MM.1S (cell line): ENCODE data around the gene DHX32.
"Not testable (repeated sequence)": the region's sequence is repeated elsewhere in the genome, so short reads cannot be mapped to it uniquely, and the experiment has no call there.

Experiments
- DNase-seq: peaks from one replicate; pipeline ENCODE4 v3.0.0-alpha.2; 2015
- H2AFZ ChIP-seq: fragments of 300-600 bp; sonication (generic); 2 replicates; pipeline ENCODE4 v1.6.0; 2016; ENCODE audit warnings: antibody characterized with exemption, low read length
- H3F3A ChIP-seq: fragments of 300-600 bp; sonication (generic); 2 replicates; pipeline ENCODE4 v1.6.1; 2016; ENCODE audit warnings: mild to moderate bottlenecking, antibody characterized with exemption, low read length, moderate library complexity, mixed read lengths; ENCODE audit not compliant: insufficient read depth
- H3K27ac ChIP-seq: fragments of 300-600 bp; sonication (generic); 2 replicates; pipeline ENCODE4 v1.5.1; 2016; ENCODE audit warnings: mild to moderate bottlenecking, low read length
- H3K27me3 ChIP-seq: fragments of 300-600 bp; sonication (generic); replicated peaks from 2 replicates; pipeline ENCODE4 v1.6.0; 2016; ENCODE audit warnings: low read length; ENCODE audit not compliant: insufficient read depth
- H3K36me3 ChIP-seq: fragments of 300-600 bp; sonication (generic); replicated peaks from 2 replicates; pipeline ENCODE4 v1.6.1; 2016; ENCODE audit warnings: mild to moderate bottlenecking, low read length, mixed read lengths; ENCODE audit not compliant: insufficient read depth
- H3K4me1 ChIP-seq: fragments of 300-600 bp; sonication (generic); 2 replicates; pipeline ENCODE4 v1.6.1; 2016; ENCODE audit warnings: low read length, mixed read lengths
- H3K4me2 ChIP-seq: fragments of 300-600 bp; sonication (generic); 2 replicates; pipeline ENCODE4 v1.6.0; 2016; ENCODE audit warnings: low read depth, low read length
- H3K4me3 ChIP-seq: fragments of 300-600 bp; sonication (generic); 2 replicates; pipeline ENCODE4 v1.5.1; 2016; ENCODE audit warnings: low read length, mixed read lengths
- H3K79me2 ChIP-seq: fragments of 300-600 bp; sonication (generic); 2 replicates; pipeline ENCODE4 v1.6.1; 2016; ENCODE audit warnings: mixed run types, low read length, mixed read lengths
- H3K9ac ChIP-seq: fragments of 300-600 bp; sonication (generic); 2 replicates; pipeline ENCODE4 v1.6.1; 2016; ENCODE audit warnings: low read length, mixed read lengths
- H3K9me2 ChIP-seq: fragments of 300-600 bp; sonication (generic); replicated peaks from 2 replicates; pipeline ENCODE4 v1.6.1; 2016; ENCODE audit warnings: mild to moderate bottlenecking, low read length, mixed read lengths; ENCODE audit not compliant: insufficient read depth
- H3K9me3 ChIP-seq: fragments of 300-600 bp; sonication (generic); replicated peaks from 2 replicates; pipeline ENCODE4 v1.6.1; 2016; ENCODE audit warnings: mild to moderate bottlenecking, low read length, mixed read lengths; ENCODE audit not compliant: insufficient read depth
- H4K20me1 ChIP-seq: fragments of 300-600 bp; sonication (generic); 2 replicates; pipeline ENCODE4 v1.6.1; 2016; ENCODE audit warnings: mild to moderate bottlenecking, low read length, moderate library complexity, mixed read lengths; ENCODE audit not compliant: insufficient read depth
- CTCF ChIP-seq: fragments of 300-600 bp; sonication (generic); IDR thresholded peaks from 2 replicates; pipeline ENCODE4 v1.5.1; 2016; ENCODE audit warnings: antibody characterized with exemption, low read length, mixed read lengths
- EZH2 ChIP-seq: fragments of 300-600 bp; sonication (generic); optimal IDR thresholded peaks from 2 replicates; pipeline ENCODE3; 2017; ENCODE audit warnings: low read depth, mild to moderate bottlenecking, antibody characterized with exemption, low read length, mixed read lengths
- EZH2phosphoT487 ChIP-seq: fragments of 300-600 bp; sonication (generic); IDR thresholded peaks from 2 replicates; pipeline ENCODE4 v1.6.1; 2018; ENCODE audit warnings: antibody characterized with exemption, low read length

Gene DHX32

DNA sequence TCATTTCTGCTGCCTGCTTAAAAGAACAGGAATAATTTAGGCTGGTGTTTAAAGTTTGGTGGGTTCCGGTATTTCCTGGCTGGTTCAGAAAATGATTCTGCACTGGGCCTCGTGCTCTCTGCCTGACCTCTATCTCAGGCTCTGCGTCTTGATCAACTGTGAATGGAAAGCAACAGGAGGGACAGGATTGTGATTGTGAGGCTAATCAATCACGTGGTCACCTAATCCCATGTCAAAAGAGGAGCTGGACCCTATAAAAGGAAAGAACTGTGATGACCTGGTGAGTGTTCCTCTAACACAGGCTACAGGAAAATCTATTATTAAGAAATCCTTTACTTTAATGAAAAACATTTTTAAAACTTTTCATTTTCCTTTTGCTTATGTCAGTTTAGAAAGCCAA is at the start of gene DHX32:
Gene DHX32, minus strand, starts transcription at position 101 of the 400 bp plus-strand sequence. CDS start 468 bp downstream, outside the sequence.
- DNase-seq, result no peak
- Histone ChIP-seq H3F3A (no peaks in the 10 kb centered on the region), H3K27ac (no peak within 1 kb of the TSS), H2AFZ (no peak within 1 kb of the TSS), H4K20me1 (no peaks in the 10 kb centered on the region), H3K27me3 (no peaks in the 10 kb centered on the region), H3K4me3 (no peak within 1 kb of the TSS), H3K4me1 (no peaks in the 10 kb centered on the region), H3K36me3 (no peaks in the 10 kb centered on the region), H3K9me2 (no peaks in the 10 kb centered on the region), H3K4me2 (no peak within 1 kb of the TSS), H3K9ac (no peak within 1 kb of the TSS), H3K9me3 (no peaks in the 10 kb centered on the region), H3K79me2 (no peaks in the 10 kb centered on the region)
- no peak for TF ChIP-seq CTCF
- TF ChIP-seq EZH2phosphoT487, result no peak
- TF ChIP-seq EZH2, result no peak

GRCh38 chr10:125929618-125930017 is 48.5 kb upstream of the DHX32 start:
- Histone ChIP-seq H3K9me2 (no peaks in the 10 kb centered on the region), H3K36me3 (no peaks in the 10 kb centered on the region), H2AFZ (no peak overlapping the region), H3K9ac (no peak overlapping the region), H3K4me2 (no peak overlapping the region), H3K4me3 (no peak overlapping the region), H3K79me2 (no peaks in the 10 kb centered on the region), H3K27ac (no peak overlapping the region), H4K20me1 (no peaks in the 10 kb centered on the region), H3K27me3 (no peaks in the 10 kb centered on the region), H3K9me3 (no peaks in the 10 kb centered on the region), H3K4me1 (no peaks in the 10 kb centered on the region), H3F3A (no peaks in the 10 kb centered on the region)
- TF ChIP-seq CTCF, result no peak
- no peak for TF ChIP-seq EZH2
- TF ChIP-seq EZH2phosphoT487, result no peak
- DNase-seq, result no peak

DNA sequence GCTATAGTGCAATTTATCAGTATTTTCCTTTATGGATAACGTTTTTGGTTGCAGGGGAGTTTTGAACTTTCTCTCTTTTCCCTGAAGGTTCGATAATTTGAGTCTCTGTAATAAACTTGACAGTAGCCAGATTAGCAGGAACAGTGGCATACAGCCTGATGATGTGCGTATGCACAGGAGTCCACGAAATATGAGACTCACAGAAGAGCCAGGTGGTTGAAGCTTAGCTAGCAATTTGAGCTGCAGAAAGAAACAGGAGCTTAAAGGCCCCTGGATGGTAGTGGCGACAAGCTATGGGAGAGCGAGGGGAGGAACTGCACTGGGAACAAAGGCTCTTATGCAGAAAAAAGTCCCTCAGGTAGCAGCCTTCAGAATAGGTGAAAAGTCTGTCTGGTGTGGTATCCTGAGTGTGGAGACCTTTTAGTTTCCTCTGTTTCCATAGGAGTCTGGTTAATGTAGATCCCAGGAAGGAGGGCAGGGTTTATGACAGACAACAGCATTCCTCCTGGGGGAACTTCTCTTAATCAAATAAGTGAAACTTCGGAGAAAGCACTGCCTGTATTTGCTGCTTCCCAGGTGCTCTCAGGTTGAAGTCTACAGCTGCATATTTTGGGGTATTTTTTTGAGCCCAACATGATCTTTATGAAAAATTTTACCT is 48.0 kb upstream of the DHX32 start:
- H2AFZ ChIP-seq, result no peak overlapping the region
- H3K79me2 ChIP-seq, result no peaks in the 10 kb centered on the region
- no peaks in the 10 kb centered on the region for H3K36me3 ChIP-seq
- H3K27ac ChIP-seq, result no peak overlapping the region
- no peaks in the 10 kb centered on the region for H3K9me3 ChIP-seq
- no peak for DNase-seq
- no peak overlapping the region for H3K4me3 ChIP-seq
- TF ChIP-seq EZH2, result no peak
- no peak for TF ChIP-seq CTCF
- TF ChIP-seq EZH2phosphoT487, result no peak
- H3K9me2 ChIP-seq, result no peaks in the 10 kb centered on the region
- no peaks in the 10 kb centered on the region for H4K20me1 ChIP-seq
- H3K9ac ChIP-seq, result no peak overlapping the region
- H3K4me2 ChIP-seq, result no peak overlapping the region
- H3K4me1 ChIP-seq, result no peaks in the 10 kb centered on the region
- H3F3A ChIP-seq, result no peaks in the 10 kb centered on the region
- no peaks in the 10 kb centered on the region for H3K27me3 ChIP-seq

- DNase-seq, H3K27ac ChIP-seq, H3K27me3 ChIP-seq, H3K9me2 ChIP-seq, H2AFZ ChIP-seq, H3K79me2 ChIP-seq, H3K9ac ChIP-seq, H3K4me3 ChIP-seq, H3K36me3 ChIP-seq, H3K4me1 ChIP-seq, H3K4me2 ChIP-seq, H3K9me3 ChIP-seq, H3F3A ChIP-seq, H4K20me1 ChIP-seq: not testable (repeated sequence)
Measured at GRCh38 chr10:125927265-125927664, 46.2 kb upstream of the DHX32 start.
